Posterior vena cava (tissue), 2 donors: ENCODE measurements around the gene CHAC1. TPM values are rescaled to one million over a fixed set of nuclear protein-coding genes. Genes with fewer than 3 reads are reported as not detected.

Source experiments
- DNase-seq: peaks from one replicate; pipeline ENCODE4 v3.0.0-alpha.2; 2020; ENCODE audit warnings: low spot score
- intact Hi-C, 2 donors: fragments of 100-400 bp; cut with DNase I; formaldehyde crosslinking; loops; one replicate each; pipeline versions ENCODE4 v1.14.1 to v1.14.2; 2022 to 2023
- total RNA-seq, 2 donors: library from RNA; stranded (reverse); fragmentation: NEBNext Ultra II Directional; extraction: Animal tissue kit (Norgen Biotek cat#: 25700); gene quantifications; one replicate each; pipeline ENCODE4 v1.2.1, GENCODE V29; 2021
- donor health status: DM: yes; HTN: yes; CAD: no.
- donor health status: DM: yes; HTN: yes; CAD: no.

CHAC1 gene
- total RNA-seq, 2 donors from 2014 or later: 1.5 to 3.9 TPM

GRCh38 chr15:40932649-40933516 is 20.4 kb upstream of the CHAC1 start:
- no peak for DNase-seq
- intact Hi-C loops: no loop called here

- DNase-seq: no peak
- intact Hi-C loops: no loop called here
Measured at GRCh38 chr15:40933517-40933902, 19.8 kb upstream of the CHAC1 start.

GRCh38 chr15:40934457-40934856 is 18.8 kb upstream of the CHAC1 start:
- intact Hi-C loops: no loop called here
- DNase-seq: peak; percentile 66

GRCh38 chr15:40936234-40936708 is 17.0 kb upstream of the CHAC1 start:
- intact Hi-C loops: loop anchor here in 1 of 2 donors (2.0 kb wide), 1 partner anchor 23 kb away; no protein-coding TSS in a partner anchor
- DNase-seq: no peak

GRCh38 chr15:40936709-40937666 is 16.3 kb upstream of the CHAC1 start:
- intact Hi-C loops: loop anchor here in 1 of 2 donors (2.0 kb wide), 1 partner anchor 24 kb away; no protein-coding TSS in a partner anchor
- DNase-seq: no peak

GRCh38 chr15:40937762-40938535 is 15.3 kb upstream of the CHAC1 start:
- DNase-seq: peak; percentile 69
- intact Hi-C loops: loop anchor here in 1 of 2 donors (2.0 kb wide), 1 partner anchor 25 kb away; no protein-coding TSS in a partner anchor

- intact Hi-C loops: no loop called here
- no peak for DNase-seq
Measured at GRCh38 chr15:40938536-40938870, 14.8 kb upstream of the CHAC1 start.

GRCh38 chr15:40940296-40940801 is 12.9 kb upstream of the CHAC1 start:
- DNase-seq: no peak
- intact Hi-C loops: no loop called here

- intact Hi-C loops: no loop called here
- no peak for DNase-seq
Measured at GRCh38 chr15:40941068-40941527, 12.2 kb upstream of the CHAC1 start.

- peak; percentile 93 for DNase-seq
- intact Hi-C loops: no loop called here
Measured at GRCh38 chr15:40941528-40942336, 11.5 kb upstream of the CHAC1 start.

- intact Hi-C loops: no loop called here
- peak; percentile 79 for DNase-seq
Measured at GRCh38 chr15:40942337-40942854, 10.9 kb upstream of the CHAC1 start.

- intact Hi-C loops: no loop called here
Measured at GRCh38 chr15:40942878-40943277, 10.4 kb upstream of the CHAC1 start.

GRCh38 chr15:40943764-40944365 is 9.4 kb upstream of the CHAC1 start:
- peak; percentile 55 for DNase-seq
- intact Hi-C loops: no loop called here

More at GRCh38 chr15:40942878-40943277, 10.4 kb upstream of the CHAC1 start:
- DNase-seq: no peak

GRCh38 chr15:40944510-40945296 is 8.6 kb upstream of the CHAC1 start:
- intact Hi-C loops: no loop called here
- DNase-seq: no peak

- intact Hi-C loops: no loop called here
- DNase-seq: no peak
Measured at GRCh38 chr15:40948706-40949473, 4.4 kb upstream of the CHAC1 start.

- intact Hi-C loops: no loop called here
- DNase-seq: no peak
Measured at GRCh38 chr15:40949756-40950207, 3.5 kb upstream of the CHAC1 start.
